Measurements from ENCODE around the gene CDH23. TPM values are rescaled to one million over a fixed set of nuclear protein-coding genes. Genes with fewer than 3 reads are reported as not detected.
A peak's percentile ranks its signal among the peaks of the same experiment; 100 is the strongest.

CDH23 gene
- total RNA-seq, 1 donor from 2014 or later, result 10.3 TPM

GRCh38 chr10:71842856-71843686 lies 446.4 kb downstream of the CDH23 start:
- Histone ChIP-seq H3K4me3 (no peak overlapping the region), H3K9me3 (no peaks in the 10 kb centered on the region), H3K27me3 (no peaks in the 10 kb centered on the region), H3K4me1 (peaks cover 85% of the 10 kb centered on the region), H3K27ac (no peak overlapping the region), H3K36me3 (no peaks in the 10 kb centered on the region)
- DNase-seq (ENCODE audit: extremely low spot score in 2 of 2), result no peak
- intact Hi-C loops (cut with DNase I), result no loop called here
- TF ChIP-seq POLR2A (IDR thresholded peaks at IDR 0.05) (no peak), POLR2AphosphoS5 (IDR thresholded peaks at IDR 0.05; ENCODE audit: insufficient read depth in 1 of 2, low read depth in 1 of 2) (no peak)
- TF ChIP-seq, protein P1, sequence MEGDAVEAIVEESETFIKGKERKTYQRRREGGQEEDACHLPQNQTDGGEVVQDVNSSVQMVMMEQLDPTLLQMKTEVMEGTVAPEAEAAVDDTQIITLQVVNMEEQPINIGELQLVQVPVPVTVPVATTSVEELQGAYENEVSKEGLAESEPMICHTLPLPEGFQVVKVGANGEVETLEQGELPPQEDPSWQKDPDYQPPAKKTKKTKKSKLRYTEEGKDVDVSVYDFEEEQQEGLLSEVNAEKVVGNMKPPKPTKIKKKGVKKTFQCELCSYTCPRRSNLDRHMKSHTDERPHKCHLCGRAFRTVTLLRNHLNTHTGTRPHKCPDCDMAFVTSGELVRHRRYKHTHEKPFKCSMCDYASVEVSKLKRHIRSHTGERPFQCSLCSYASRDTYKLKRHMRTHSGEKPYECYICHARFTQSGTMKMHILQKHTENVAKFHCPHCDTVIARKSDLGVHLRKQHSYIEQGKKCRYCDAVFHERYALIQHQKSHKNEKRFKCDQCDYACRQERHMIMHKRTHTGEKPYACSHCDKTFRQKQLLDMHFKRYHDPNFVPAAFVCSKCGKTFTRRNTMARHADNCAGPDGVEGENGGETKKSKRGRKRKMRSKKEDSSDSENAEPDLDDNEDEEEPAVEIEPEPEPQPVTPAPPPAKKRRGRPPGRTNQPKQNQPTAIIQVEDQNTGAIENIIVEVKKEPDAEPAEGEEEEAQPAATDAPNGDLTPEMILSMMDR (IDR thresholded peaks at IDR 0.05), result no peak

DNA sequence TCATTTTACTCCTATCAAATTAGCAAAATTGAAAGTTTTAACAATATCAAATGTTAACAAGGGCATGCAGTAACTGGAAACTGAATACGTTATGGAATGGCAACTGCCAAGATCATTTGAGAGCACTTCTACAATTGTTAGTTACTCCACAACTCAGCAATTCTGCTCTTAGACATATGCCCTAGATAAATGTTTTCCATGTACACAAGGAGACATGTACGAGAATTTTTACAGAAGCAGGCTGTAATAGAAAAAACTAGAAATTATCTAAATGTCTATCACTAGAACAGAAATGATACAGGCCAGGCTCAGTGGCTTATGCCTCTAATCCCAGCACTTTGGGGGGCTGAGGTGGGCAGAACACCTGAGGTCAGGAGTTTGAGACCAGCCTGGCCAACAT lies 447.4 kb downstream of the CDH23 start:
- Histone ChIP-seq H3K27ac (no peak overlapping the region), H3K4me1 (peaks cover 85% of the 10 kb centered on the region), H3K27me3 (no peaks in the 10 kb centered on the region), H3K9me3 (no peaks in the 10 kb centered on the region), H3K4me3 (no peak overlapping the region), H3K36me3 (no peaks in the 10 kb centered on the region)
- TF ChIP-seq POLR2AphosphoS5 (IDR thresholded peaks at IDR 0.05; ENCODE audit: insufficient read depth in 1 of 2, low read depth in 1 of 2) (no peak), POLR2A (IDR thresholded peaks at IDR 0.05) (no peak)
- TF ChIP-seq, protein P1 (IDR thresholded peaks at IDR 0.05), result no peak
- DNase-seq (ENCODE audit: extremely low spot score in 2 of 2), result no peak
- intact Hi-C loops (cut with DNase I), result no loop called here

DNA sequence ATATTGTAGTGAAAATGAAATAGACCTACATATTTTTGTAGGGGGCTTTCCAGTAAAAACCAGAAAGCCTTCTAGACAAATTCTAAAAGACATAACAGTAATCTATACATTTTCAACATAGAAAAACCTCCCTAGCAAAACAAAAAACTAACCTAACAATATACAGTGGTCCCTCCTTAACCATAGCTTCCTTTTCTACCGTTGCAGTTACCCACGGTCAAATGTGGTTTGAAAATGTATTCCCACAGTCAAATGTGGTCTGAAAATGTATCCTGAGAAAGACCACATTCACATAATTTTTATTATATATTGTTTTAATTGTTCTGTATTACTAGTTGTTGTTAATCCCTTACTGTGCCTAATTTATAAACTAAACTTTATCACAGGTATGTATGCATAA lies 448.0 kb downstream of the CDH23 start:
- TF ChIP-seq POLR2AphosphoS5 (IDR thresholded peaks at IDR 0.05; ENCODE audit: insufficient read depth in 1 of 2, low read depth in 1 of 2) (no peak), POLR2A (IDR thresholded peaks at IDR 0.05) (no peak)
- TF ChIP-seq, protein P1 (IDR thresholded peaks at IDR 0.05), result no peak
- Histone ChIP-seq H3K27me3 (no peaks in the 10 kb centered on the region), H3K9me3 (no peaks in the 10 kb centered on the region), H3K4me3 (no peak overlapping the region), H3K36me3 (no peaks in the 10 kb centered on the region), H3K4me1 (peaks cover 85% of the 10 kb centered on the region), H3K27ac (no peak overlapping the region)
- DNase-seq (ENCODE audit: extremely low spot score in 2 of 2), result no peak
- intact Hi-C loops (cut with DNase I), result no loop called here

GRCh38 chr10:71845410-71846405 lies 449.0 kb downstream of the CDH23 start:
- DNase-seq (ENCODE audit: extremely low spot score in 2 of 2), result no peak
- peak overlapping the region; percentile 36 for H3K27ac ChIP-seq
- H3K4me1 ChIP-seq, result peaks cover 77% of the 10 kb centered on the region
- H3K36me3 ChIP-seq, result no peaks in the 10 kb centered on the region
- no peaks in the 10 kb centered on the region for H3K9me3 ChIP-seq
- H3K4me3 ChIP-seq, result no peak overlapping the region
- intact Hi-C loops (cut with DNase I), result no loop called here
- no peaks in the 10 kb centered on the region for H3K27me3 ChIP-seq
- no peak for TF ChIP-seq POLR2AphosphoS5 (IDR thresholded peaks at IDR 0.05; ENCODE audit: insufficient read depth in 1 of 2, low read depth in 1 of 2)
- no peak for TF ChIP-seq POLR2A (IDR thresholded peaks at IDR 0.05)
- TF ChIP-seq, protein P1 (IDR thresholded peaks at IDR 0.05), result no peak

Measured in vagina (tissue), 2 donors.